K562 (cell line): ENCODE data around the gene GALNT16.

ENCODE experiments used
- ARID2 ChIP-seq: fragments of 450-650 bp; IDR thresholded peaks from 2 replicates; pipeline ENCODE4 v1.6.1; 2017; ENCODE audit warnings: antibody characterized with exemption, mild to moderate bottlenecking
- ARID4B ChIP-seq: sonication (generic); formaldehyde crosslinking; IDR thresholded peaks from 2 replicates; pipeline ENCODE4 v1.8.0; 2022; ENCODE audit warnings: mild to moderate bottlenecking, missing genetic modification reagents
- CREB3L1 ChIP-seq: fragments of 450-650 bp; IDR thresholded peaks from 2 replicates; pipeline ENCODE4 v1.6.1; 2014; ENCODE audit warnings: low read depth, mild to moderate bottlenecking, moderate library complexity, borderline replicate concordance
- CTCF ChIP-seq, 3 experiments: IDR thresholded peaks in 2 of 3; conservative IDR thresholded peaks in 1 of 3; 2 replicates each; pipeline ENCODE4 v1.5.1; 2011 to 2012; ENCODE audit warnings: low read length in 3 of 3, mild to moderate bottlenecking in 3 of 3, control low read depth in 2 of 3, improper control_type of control experiment in 1 of 3, inconsistent platforms in 1 of 3, low read depth in 1 of 3, mixed read lengths in 1 of 3, moderate library complexity in 1 of 3; ENCODE audit not compliant: insufficient read depth in 2 of 3
- HNRNPL ChIP-seq: fragments of 200-400 bp; formaldehyde crosslinking; IDR thresholded peaks from 2 replicates; pipeline ENCODE4 v1.6.1; 2017; ENCODE audit warnings: low read depth, mild to moderate bottlenecking, low read length
- NR0B1 ChIP-seq: fragments of 450-650 bp; IDR thresholded peaks from one replicate; pipeline ENCODE4 v1.6.1; 2018; ENCODE audit warnings: mild to moderate bottlenecking, moderate library complexity; ENCODE audit not compliant: partially characterized antibody
- POLR2A ChIP-seq: fragments of 450-650 bp; conservative IDR thresholded peaks from 2 replicates; pipeline ENCODE4 v1.6.1; 2016
- POLR2AphosphoS2 ChIP-seq: IDR thresholded peaks from 2 replicates; pipeline ENCODE4 v1.6.1; 2012; ENCODE audit warnings: low read length, improper control_type of control experiment
- RNF2 ChIP-seq: sonication (generic); IDR thresholded peaks from 2 replicates; pipeline ENCODE4 v1.6.1; 2016
- TCF7 ChIP-seq: sonication (generic); IDR thresholded peaks from 2 replicates; pipeline ENCODE4 v1.6.1; 2016; ENCODE audit warnings: antibody characterized with exemption, borderline replicate concordance
- ZBTB7A ChIP-seq: IDR thresholded peaks from 2 replicates; pipeline ENCODE4 v1.6.1; 2011; ENCODE audit warnings: low read depth, mild to moderate bottlenecking, low read length, moderate library complexity, borderline replicate concordance; ENCODE audit not compliant: control insufficient read depth
- ZNF57 ChIP-seq: fragments of 450-650 bp; formaldehyde crosslinking; IDR thresholded peaks from 2 replicates; pipeline ENCODE4 v1.4.0; 2020; ENCODE audit warnings: mild to moderate bottlenecking, moderate library complexity
- ZNF764 ChIP-seq: fragments of 250-450 bp; sonication (Bioruptor Pico); IDR thresholded peaks from 2 replicates; pipeline ENCODE4 v1.4.0; 2020; ENCODE audit warnings: low read depth, mild to moderate bottlenecking, moderate library complexity

GRCh38 chr14:69375722-69376121 is 115.8 kb downstream of the GALNT16 start:
- no peak for TF ChIP-seq ZNF57 (CRISPR knock-in tag)
- no peak for TF ChIP-seq CTCF (IDR thresholded peaks at IDR 0.05 in 2 of 3, conservative IDR thresholded peaks at IDR 0.05 in 1 of 3; ENCODE audit: insufficient read depth in 2 of 3, low read depth in 1 of 3, low read length in 3 of 3)
- no peak for TF ChIP-seq POLR2A
- TF ChIP-seq ARID2: no peak
- TF ChIP-seq ZBTB7A: no peak
- TF ChIP-seq ARID4B: no peak
- no peak for TF ChIP-seq POLR2AphosphoS2
- TF ChIP-seq ZNF764 (CRISPR knock-in tag): no peak
- TF ChIP-seq RNF2: no peak
- no peak for TF ChIP-seq CREB3L1
- TF ChIP-seq TCF7: no peak
- TF ChIP-seq HNRNPL: no peak
- no peak for TF ChIP-seq NR0B1
